K562 (cell line): ENCODE results near the gene VIPR1. TPM values are rescaled to one million over a fixed set of nuclear protein-coding genes. Genes with fewer than 3 reads are reported as not detected.

ENCODE experiments used
- ATAC-seq: fragments of 200-7000 bp; cut with Tn5 transposase; 3 replicates; pipeline ENCODE4 v1.9.1; 2020; ENCODE audit warnings: moderate library complexity
- BruUV-seq: library from RNA; stranded (reverse); fragments of 400-500 nt; replicated peaks from 2 replicates; lab custom pipeline; 2021; lab: Mats Ljungman, UMichigan
- CTCF ChIA-PET: fragments of 300-600 bp; formaldehyde crosslinking; extraction: SDS; loops from one replicate; lab custom pipeline; 2021; ENCODE audit warnings: low intra/inter-chr PET ratio; lab: Yijun Ruan, JAX
- POLR2A ChIA-PET: fragments of 300-600, 350-650 bp; sonication (Branson Sonifier 250); formaldehyde crosslinking; extraction: SDS; loops from one replicate; lab custom pipeline; 2021; ENCODE audit warnings: antibody characterized with exemption, inconsistent platforms; lab: Yijun Ruan, JAX
- DNase-seq, 4 experiments: peaks; one replicate each; pipeline versions ENCODE4 v3.0.0 to v3.0.0-alpha.2; 2011 to 2018; ENCODE audit warnings: low spot score in 3 of 4, mixed read lengths in 3 of 4; ENCODE audit errors: extremely low read depth in 1 of 4
- FAIRE-seq: peaks from 2 replicates; lab custom pipeline; 2011; peaks lifted over from hg19 to GRCh38; lab: Jason Lieb, UNC
- H2AFZ ChIP-seq: 2 replicates; pipeline ENCODE4 v1.6.0; 2011; ENCODE audit warnings: low read depth, low read length, control low read depth, inconsistent platforms
- H3K27ac ChIP-seq: fragments of 200-600 bp; 3 replicates; pipeline ENCODE4 v1.8.0; 2011; ENCODE audit warnings: low read depth, mild to moderate bottlenecking, control low read depth, inconsistent platforms, low read length, moderate library complexity, mixed read lengths; ENCODE audit errors: extremely low read depth
- H3K27me3 ChIP-seq, 2 experiments: fragments of 300-600 bp in 1 of 2; 2 replicates in 1 of 2; 3 replicates in 1 of 2; pipeline versions ENCODE4 v1.6.0 to v1.8.0; 2011; ENCODE audit warnings: inconsistent platforms in 2 of 2, low read length in 2 of 2, mild to moderate bottlenecking in 1 of 2, mixed read lengths in 1 of 2, moderate library complexity in 1 of 2; ENCODE audit not compliant: control insufficient read depth in 2 of 2, insufficient read depth in 2 of 2
- H3K36me3 ChIP-seq: fragments of 300-600 bp; 3 replicates; pipeline ENCODE4 v1.8.0; 2011; ENCODE audit warnings: mild to moderate bottlenecking, low read length, inconsistent platforms; ENCODE audit not compliant: control insufficient read depth, insufficient read depth
- H3K4me1 ChIP-seq, 2 experiments: fragments of 200-600 bp in 1 of 2; replicated peaks in 1 of 2; 2 replicates in 1 of 2; 3 replicates in 1 of 2; pipeline versions ENCODE4 v1.5.1 to v1.8.0; 2011; ENCODE audit warnings: inconsistent platforms in 2 of 2, low read length in 2 of 2, mild to moderate bottlenecking in 1 of 2, mixed read lengths in 1 of 2, moderate library complexity in 1 of 2; ENCODE audit not compliant: control insufficient read depth in 2 of 2, insufficient read depth in 2 of 2
- H3K4me2 ChIP-seq: 2 replicates; pipeline ENCODE4 v1.6.1; 2011; ENCODE audit warnings: low read length, control low read depth, inconsistent platforms, mixed read lengths; ENCODE audit not compliant: insufficient read depth
- H3K4me3 ChIP-seq: fragments of 200-600 bp; sonication (generic), shearing (Covaris generic); 2 replicates; pipeline ENCODE4 v1.5.1; 2016; ENCODE audit warnings: control low read depth, inconsistent platforms
- H3K79me2 ChIP-seq: fragments of 200-600 bp; 3 replicates; pipeline ENCODE4 v1.8.0; 2011; ENCODE audit warnings: low read length, inconsistent platforms; ENCODE audit not compliant: control insufficient read depth, insufficient read depth
- H3K9ac ChIP-seq, 2 experiments: 2 replicates each; pipeline versions ENCODE4 v1.6.0 to v1.6.1; 2011; ENCODE audit warnings: low read depth in 2 of 2, low read length in 2 of 2, control low read depth in 1 of 2, inconsistent platforms in 1 of 2, mild to moderate bottlenecking in 1 of 2, mixed read lengths in 1 of 2; ENCODE audit not compliant: insufficient read depth in 1 of 2
- H3K9me1 ChIP-seq: one replicate; pipeline ENCODE4 v1.6.0; 2011; ENCODE audit warnings: inconsistent platforms, mild to moderate bottlenecking, low read length, moderate library complexity; ENCODE audit not compliant: control insufficient read depth, insufficient read depth
- H3K9me3 ChIP-seq: replicated peaks from 2 replicates; pipeline ENCODE4 v1.5.1; 2011; ENCODE audit warnings: low read depth, low read length, inconsistent platforms; ENCODE audit not compliant: control insufficient read depth, insufficient read depth
- H4K20me1 ChIP-seq: replicated peaks from 2 replicates; pipeline ENCODE4 v1.6.1; 2011; ENCODE audit warnings: low read length, inconsistent platforms, mixed read lengths; ENCODE audit not compliant: control insufficient read depth, insufficient read depth
- CC2D1A ChIP-seq: fragments of 450-650 bp; IDR thresholded peaks from 2 replicates; pipeline ENCODE4 v1.6.1; 2017; ENCODE audit warnings: mild to moderate bottlenecking
- MITF ChIP-seq: IDR thresholded peaks from 2 replicates; pipeline ENCODE4 v1.6.1; 2014; ENCODE audit warnings: antibody characterized with exemption
- STAT5B ChIP-seq: fragments of 250-450 bp; sonication (Bioruptor Pico); IDR thresholded peaks from 2 replicates; pipeline ENCODE4 v1.8.0; 2021; ENCODE audit warnings: mild to moderate bottlenecking, inconsistent platforms
- ZBTB26 ChIP-seq: fragments of 450-650 bp; formaldehyde crosslinking; IDR thresholded peaks from 2 replicates; pipeline ENCODE4 v1.4.0; 2022; ENCODE audit warnings: missing genetic modification characterization
- ZNF384 ChIP-seq: IDR thresholded peaks from 2 replicates; pipeline ENCODE4 v1.6.1; 2012; ENCODE audit warnings: low read depth, low read length, improper control_type of control experiment
- WGBS: fragments of 100-300 bp; shearing (Covaris generic); methylation state at CpG from one replicate; pipeline ENCODE4 v1.1.6; 2016; ENCODE audit warnings: low coverage, mixed read lengths; ENCODE audit not compliant: insufficient coverage; ENCODE audit errors: missing lambda C conversion rate; 5-methylcytosine and 5-hydroxymethylcytosine counted together
- in situ Hi-C: fragments of 300-500 bp; cut with MboI; formaldehyde crosslinking; loops from 4 replicates; pipeline ENCODE4 v1.15.0; 2018; ENCODE audit warnings: inconsistent platforms, mixed read lengths
- intact Hi-C: fragments of 100-400 bp; cut with micrococcal nuclease; formaldehyde crosslinking; loops from 2 replicates; pipeline ENCODE4 v1.14.2; 2022
- polyA plus RNA-seq, 8 experiments: library from polyadenylated mRNA; depleted of rRNA in 4 of 8; stranded (reverse) in 5 of 8; unstranded in 3 of 8; fragments of >200 nt; fragmentation: Nextera tagmentation in 2 of 8; fragmentation: Illumina TruSeq in 1 of 8; extraction: Ambion mirVana in 2 of 8; extraction: Trizol in 1 of 8; gene quantifications; 2 replicates each; pipeline versions ENCODE4 v1.2.1 to v1.2.3, GENCODE V29; 2011 to 2014; ENCODE audit warnings: inconsistent platforms in 1 of 8, missing spikeins in 1 of 8
- total RNA-seq, 7 experiments: library from RNA; depleted of rRNA in 6 of 7; stranded (reverse); fragments of >200 nt in 6 of 7; fragmentation: Illumina TruSeq in 2 of 7; extraction: Trizol in 2 of 7; gene quantifications; 2 replicates each; pipeline versions ENCODE4 v1.2.1 to v1.2.3, GENCODE V29; 2011 to 2021; ENCODE audit warnings: low replicate concordance in 1 of 7

Gene VIPR1
- total and polyA plus RNA-seq, 9 of the 15 experiments (the other 6 are each of a cell fraction or from before 2014, with no cell fraction given), result 0.04 to 0.38 (median 0.12) TPM; not detected in 3

GRCh38 chr3:42509111-42509510 is 6.7 kb downstream of the VIPR1 start:
- no peak overlapping the region for H3K4me2 ChIP-seq
- POLR2A ChIA-PET, result interaction anchor here (0.9 to 1.4 kb wide), 3 partner anchors 7 to 145 kb away, joined by 3 to 8 read pairs (median 3); no protein-coding TSS in a partner anchor
- no TSS peak for BruUV-seq
- peaks cover 0 to 24% of the 10 kb centered on the region in 2 experiments; a peak in 3 of 5 replicates for H3K27me3 ChIP-seq
- DNase-seq (no peak), FAIRE-seq (no peak), ATAC-seq (no peak)
- H3K79me2 ChIP-seq, result no peaks in the 10 kb centered on the region
- TF ChIP-seq STAT5B (CRISPR knock-in tag) (no peak), ZBTB26 (no peak), MITF (no peak), ZNF384 (no peak), CC2D1A (no peak)
- H3K9me3 ChIP-seq, result no peaks in the 10 kb centered on the region
- no peaks in the 10 kb centered on the region for H3K9me1 ChIP-seq
- CTCF ChIA-PET, result no interaction called here
- no peak overlapping the region for H3K9ac ChIP-seq
- in situ Hi-C loops, result no loop called here
- H3K4me3 ChIP-seq, result no peak overlapping the region
- H3K4me1 ChIP-seq, result peaks cover 3 to 5% of the 10 kb centered on the region in 2 experiments; a peak in 3 of 5 replicates
- 0% methylated on average over 3 of the region's 3 CpGs for WGBS
- no peak overlapping the region for H3K27ac ChIP-seq
- H2AFZ ChIP-seq, result no peak overlapping the region
- no peaks in the 10 kb centered on the region; the same call in 1 of the 2 replicates for H4K20me1 ChIP-seq
- intact Hi-C loops, result no loop called here
- no peaks in the 10 kb centered on the region for H3K36me3 ChIP-seq
